GM12875 (cell line): ENCODE results near the gene ZNF341.

Experiments used
- H3K4me3 ChIP-seq: one replicate; pipeline ENCODE4 v1.5.1; 2011; ENCODE audit warnings: low read depth, low read length, control low read depth
- TF ChIP-seq, protein P1 (sequence below): IDR thresholded peaks from 2 replicates; pipeline ENCODE4 v1.5.1; 2011; ENCODE audit warnings: low read depth, mild to moderate bottlenecking, control low read depth, inconsistent platforms, low read length, moderate library complexity, borderline replicate concordance; ENCODE audit not compliant: insufficient read depth

ZNF341 gene

GRCh38 chr20:33796263-33796906 lies 64.6 kb downstream of the ZNF341 start:
- TF ChIP-seq, protein P1, sequence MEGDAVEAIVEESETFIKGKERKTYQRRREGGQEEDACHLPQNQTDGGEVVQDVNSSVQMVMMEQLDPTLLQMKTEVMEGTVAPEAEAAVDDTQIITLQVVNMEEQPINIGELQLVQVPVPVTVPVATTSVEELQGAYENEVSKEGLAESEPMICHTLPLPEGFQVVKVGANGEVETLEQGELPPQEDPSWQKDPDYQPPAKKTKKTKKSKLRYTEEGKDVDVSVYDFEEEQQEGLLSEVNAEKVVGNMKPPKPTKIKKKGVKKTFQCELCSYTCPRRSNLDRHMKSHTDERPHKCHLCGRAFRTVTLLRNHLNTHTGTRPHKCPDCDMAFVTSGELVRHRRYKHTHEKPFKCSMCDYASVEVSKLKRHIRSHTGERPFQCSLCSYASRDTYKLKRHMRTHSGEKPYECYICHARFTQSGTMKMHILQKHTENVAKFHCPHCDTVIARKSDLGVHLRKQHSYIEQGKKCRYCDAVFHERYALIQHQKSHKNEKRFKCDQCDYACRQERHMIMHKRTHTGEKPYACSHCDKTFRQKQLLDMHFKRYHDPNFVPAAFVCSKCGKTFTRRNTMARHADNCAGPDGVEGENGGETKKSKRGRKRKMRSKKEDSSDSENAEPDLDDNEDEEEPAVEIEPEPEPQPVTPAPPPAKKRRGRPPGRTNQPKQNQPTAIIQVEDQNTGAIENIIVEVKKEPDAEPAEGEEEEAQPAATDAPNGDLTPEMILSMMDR, result no peak
- H3K4me3 ChIP-seq, result no peak overlapping the region

DNA sequence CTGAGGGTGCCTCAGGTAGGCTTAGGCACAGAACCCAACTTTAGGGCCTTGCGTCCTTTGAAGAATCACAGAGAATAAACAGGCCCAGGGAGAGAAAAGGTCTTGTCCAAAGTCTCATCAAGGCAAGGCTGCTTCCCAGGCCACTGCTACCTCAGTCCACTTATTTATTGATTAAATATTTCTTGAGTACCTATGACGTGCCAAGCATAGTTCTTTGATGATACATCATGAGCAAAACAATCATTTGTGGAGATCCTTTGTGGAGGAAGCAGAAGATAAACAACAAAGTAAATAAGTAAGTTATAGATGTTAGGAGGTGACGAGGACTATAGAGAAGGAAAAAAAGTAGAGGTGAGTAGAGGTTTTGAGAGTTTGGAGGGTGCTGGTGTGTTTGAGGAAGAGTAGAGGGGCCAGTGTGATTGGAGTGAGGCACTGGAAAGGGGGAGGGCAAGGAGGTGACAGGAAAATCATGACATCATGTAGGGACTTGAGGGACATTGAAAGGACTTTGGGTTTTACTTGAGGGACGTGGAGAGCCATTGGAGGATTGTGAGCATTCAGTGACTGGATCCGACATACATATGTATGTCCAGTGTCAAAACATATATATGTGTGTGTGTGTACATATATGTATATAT lies 65.2 kb downstream of the ZNF341 start:
- TF ChIP-seq, protein P1, result no peak
- no peak overlapping the region for H3K4me3 ChIP-seq

- no peak overlapping the region for H3K4me3 ChIP-seq
- TF ChIP-seq, protein P1, result no peak
Measured at GRCh38 chr20:33798444-33798843, 66.6 kb downstream of the ZNF341 start.

- TF ChIP-seq, protein P1, result no peak
- H3K4me3 ChIP-seq, result no peak overlapping the region
Measured at GRCh38 chr20:33803921-33804337, 72.1 kb downstream of the ZNF341 start.

DNA sequence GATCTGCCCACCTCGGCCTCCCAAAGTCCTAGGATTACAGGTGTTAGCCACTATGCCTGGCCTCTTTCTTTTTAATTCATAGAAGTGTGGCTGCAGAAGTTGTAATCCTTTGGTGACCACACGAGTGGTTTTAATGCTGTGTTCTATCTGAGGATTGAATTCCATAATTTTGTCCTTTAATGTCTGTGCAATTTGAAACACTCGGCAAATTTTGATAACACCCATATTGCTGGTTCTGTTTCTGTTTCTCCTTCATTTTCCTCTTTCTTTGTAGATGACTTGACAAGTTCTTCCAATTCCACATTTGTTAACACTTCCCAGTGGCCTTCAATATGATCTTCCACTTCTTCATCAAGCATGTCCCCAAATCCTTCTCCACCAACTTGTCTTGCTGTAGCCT lies 76.6 kb downstream of the ZNF341 start:
- TF ChIP-seq, protein P1, result no peak
- H3K4me3 ChIP-seq, result no peak overlapping the region

- H3K4me3 ChIP-seq, result no peak overlapping the region
- TF ChIP-seq, protein P1, result no peak
Measured at GRCh38 chr20:33810259-33810658, 78.5 kb downstream of the ZNF341 start.
